ENCODE results near the gene GJB1.
"Not testable (repeated sequence)": the region's sequence is repeated elsewhere in the genome, so short reads cannot be mapped to it uniquely, and the experiment has no call there.

The GJB1 gene

DNA sequence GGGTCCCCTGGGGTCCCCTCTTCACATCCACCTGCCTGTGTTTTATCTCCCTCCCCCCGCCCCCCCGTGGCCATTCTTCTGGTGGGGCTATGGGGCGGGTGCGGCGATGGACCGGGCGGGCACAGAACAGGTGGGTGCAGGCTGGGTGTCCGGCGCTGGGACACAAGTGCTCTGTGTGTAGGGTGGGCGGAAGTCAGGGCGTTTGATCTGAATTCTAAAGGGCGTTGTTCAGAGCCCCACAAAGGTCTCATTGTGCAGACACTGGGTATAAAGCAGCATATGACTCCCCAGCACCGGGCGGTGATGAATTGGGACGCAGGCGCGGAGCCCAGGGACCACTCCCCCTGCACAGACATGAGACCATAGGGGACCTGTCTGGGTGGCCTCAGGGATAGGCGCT is at the start of gene GJB1:
Gene GJB1 (plus strand): TSS at position 296 of the 400 bp plus-strand sequence. CDS start 484 bp downstream, outside the sequence.
- no peak for DNase-seq

DNA sequence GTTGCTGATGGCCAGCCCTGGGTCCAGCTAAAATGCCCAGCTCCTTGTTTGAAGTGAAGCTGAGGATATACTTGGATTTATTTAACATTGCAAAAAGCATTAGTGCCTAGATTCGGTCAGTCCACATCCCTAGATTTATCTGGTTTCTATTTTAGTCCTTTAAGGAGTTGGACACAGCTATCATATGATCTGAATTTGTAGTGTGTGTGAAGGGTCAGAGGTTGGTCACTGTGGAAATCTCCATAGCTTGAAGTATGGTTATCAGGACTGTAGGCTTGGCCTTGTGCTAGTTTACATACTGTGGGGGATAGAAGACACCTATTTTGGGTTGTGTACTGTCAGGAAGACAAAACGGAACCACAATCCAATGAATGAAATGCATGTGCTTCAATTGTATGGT is 49.6 kb upstream of the GJB1 start:
- no peak for DNase-seq

DNA sequence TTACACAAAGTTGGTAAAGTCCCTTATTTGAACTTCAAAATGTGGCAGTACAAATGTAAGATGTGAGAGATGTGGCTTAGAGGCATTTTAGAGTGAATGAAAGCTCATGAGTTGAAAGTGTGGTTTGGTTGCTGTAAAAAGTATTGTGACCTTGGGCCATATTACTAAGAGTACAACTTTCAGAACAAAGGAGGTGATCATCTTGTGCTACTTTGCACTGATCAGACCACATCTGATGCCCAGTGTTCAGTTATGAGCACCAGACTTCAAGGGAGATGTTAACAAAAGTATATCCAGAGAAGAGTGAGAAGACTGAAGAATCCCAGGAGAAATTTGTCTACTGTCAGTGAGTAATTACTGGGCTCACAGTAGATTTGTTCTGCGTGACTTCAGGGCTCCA is 48.2 kb upstream of the GJB1 start:
- no peak for DNase-seq

DNA sequence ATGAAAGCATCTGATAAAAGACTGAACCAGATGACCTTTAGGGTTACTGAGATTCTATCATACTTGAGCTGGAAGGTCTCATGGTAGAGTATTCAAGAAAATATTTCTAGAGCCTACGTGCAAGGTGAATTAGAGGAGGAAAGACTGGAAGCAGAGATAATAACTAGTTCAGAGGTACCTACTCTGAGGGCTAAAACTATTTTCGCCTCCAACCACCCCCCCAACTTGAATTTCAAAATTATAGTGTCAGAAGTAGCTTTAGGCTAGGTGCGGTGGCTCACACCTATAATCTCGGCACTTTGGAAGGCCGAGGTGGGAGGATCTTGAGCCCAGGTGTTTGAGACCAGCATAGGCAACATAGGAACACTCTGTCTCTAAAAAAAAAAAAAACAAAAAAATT is 47.5 kb upstream of the GJB1 start:
- DNase-seq: no peak

DNA sequence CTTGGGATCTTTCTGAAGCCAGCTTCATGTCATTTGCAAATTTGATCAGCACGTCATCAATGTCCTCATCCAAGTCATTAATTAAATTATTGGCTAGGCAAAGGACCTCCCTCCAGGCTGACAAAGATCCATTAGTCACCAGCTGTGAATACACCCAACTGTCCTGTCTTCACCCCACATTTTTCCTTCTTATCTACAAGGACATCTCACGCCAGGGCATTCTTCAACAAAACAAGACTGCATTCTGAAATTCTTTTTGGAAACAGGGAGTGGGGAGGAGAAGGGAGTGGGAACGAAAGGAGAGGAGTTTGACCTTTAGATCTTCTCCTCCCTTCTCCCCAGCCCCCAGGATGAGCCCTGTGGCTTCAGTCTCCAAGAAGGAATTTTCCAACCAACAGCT is 45.7 kb upstream of the GJB1 start:
- no peak for DNase-seq

DNA sequence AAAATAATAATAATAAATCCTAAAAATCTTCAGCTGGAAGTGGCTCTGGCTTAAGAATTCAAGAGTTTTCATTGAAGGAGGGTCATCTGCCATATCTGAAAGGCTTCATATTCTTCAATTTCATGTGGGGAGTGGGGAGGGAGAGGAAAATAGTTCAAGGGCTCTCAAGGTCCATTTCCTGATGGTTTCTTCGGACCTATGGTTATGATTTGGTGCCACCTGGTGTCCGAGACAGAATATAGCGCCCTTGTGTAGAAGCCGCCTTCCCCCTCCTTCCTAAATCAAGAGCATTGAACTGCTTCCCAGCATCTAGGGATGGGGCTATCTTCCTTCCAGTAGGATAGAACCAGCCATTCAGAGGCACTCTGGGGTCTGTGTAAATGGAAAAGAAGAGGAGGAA is 44.1 kb upstream of the GJB1 start:
- peak; percentile 25 for DNase-seq

DNA sequence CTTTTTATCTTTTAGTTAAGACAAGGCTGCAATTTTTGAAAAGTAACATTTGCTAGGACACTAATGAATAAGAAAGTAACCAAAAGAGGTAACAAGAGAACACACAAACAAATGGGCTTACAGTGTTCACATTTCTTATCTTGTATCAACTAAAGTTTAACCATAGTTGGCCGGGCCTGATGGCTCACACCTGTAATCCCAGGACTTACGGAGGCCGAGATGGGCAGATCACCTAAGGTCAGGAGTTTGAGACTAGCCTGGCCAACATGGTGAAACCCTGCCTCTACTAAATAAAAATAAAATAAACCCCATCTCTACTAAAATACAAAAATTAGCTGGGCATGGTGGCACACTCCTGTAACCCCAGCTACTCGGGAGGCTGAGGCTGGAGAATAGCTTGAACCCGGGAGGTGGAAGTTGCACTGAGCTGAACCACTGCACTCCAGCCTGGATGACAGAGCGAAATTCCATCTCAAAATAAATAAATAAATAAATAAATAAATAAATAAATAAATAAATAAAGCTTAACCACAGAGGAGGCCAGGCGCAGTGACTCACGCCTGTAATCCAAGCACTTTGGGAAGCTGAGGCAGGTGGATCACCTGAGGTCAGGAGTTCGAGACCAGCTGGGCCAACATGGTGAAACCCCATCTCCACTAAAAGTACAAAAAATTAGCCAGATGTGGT is 42.3 kb upstream of the GJB1 start:
- DNase-seq: not testable (repeated sequence)

DNA sequence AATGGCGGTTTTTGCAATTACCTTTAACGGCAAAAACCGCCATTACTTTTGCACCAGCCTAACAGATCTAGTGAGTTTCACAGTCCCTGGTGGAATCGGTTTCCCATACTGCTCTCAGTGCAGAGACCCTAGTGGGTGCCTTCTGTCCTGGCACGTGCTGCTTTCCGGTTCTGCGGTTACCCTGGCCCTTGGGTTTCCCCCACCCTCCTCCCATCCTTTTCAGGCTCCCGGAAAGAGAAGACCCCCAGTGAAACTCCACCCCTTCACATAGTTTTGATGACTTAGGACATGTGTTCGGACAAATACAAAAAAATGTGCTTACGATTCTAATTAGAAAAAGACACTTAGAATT is 41.5 kb upstream of the GJB1 start:
- DNase-seq: no peak

DNA sequence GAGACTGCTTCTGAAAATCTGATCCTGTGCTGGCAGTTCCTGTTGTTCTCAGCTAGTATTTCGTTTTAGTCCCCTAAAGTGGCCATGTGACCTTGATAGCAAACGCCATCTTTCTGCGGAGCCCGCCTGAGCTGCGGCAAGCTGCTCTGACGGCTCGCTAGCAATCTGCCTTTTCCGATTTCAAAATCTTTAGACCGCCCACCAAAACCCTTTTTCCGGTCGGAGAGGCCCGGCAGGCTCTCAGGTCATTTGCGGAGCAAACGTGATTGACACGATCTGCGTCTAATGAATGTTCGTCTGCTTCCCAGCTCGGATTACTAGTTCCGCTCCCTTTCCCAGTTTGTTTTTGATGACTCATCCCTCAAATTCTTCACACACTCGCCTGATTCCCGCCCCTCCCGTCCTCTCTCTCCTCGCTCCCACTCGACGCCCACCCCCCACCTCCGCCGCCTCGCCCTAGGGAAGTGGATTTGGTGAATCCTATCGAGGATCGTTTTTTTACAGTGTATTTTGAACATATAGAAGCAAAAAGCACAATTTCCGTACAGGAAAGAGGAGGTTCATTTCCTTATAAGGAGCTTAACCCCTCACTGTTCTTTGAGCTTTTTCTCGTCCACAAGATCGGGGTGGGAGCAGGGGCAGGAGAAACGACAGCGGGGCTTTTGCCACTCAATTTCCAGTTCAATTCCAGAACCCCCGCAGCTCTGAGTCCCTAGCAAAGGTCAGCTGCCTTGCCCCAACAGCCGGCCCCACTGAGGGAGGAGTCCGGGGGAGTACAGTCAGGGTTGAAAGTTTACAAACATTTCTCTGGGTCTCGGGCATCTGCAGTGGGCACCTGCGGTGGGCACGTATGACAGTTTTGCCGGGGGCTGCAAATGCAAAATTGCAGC is 40.9 kb upstream of the GJB1 start:
- peak; percentile 82 for DNase-seq

DNA sequence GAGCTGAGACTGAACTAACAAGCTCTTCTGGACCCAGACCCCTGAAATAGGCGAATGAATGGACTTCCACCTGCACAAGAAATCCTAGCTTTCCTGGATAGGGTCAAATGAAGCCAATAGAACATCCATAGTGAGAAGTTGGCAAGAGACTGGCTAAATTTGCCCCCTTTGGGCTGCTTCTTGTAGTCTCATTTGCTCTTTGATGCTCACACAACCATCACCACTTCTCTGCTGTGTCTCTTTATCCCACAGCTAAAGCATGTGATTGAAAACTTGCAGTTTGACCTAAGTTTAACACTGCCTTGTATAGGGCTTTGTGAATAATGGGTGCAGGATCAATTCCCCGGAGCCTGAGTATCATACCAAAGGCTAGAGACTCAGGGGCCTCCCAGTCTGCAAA is 40.2 kb upstream of the GJB1 start:
- no peak for DNase-seq

DNA sequence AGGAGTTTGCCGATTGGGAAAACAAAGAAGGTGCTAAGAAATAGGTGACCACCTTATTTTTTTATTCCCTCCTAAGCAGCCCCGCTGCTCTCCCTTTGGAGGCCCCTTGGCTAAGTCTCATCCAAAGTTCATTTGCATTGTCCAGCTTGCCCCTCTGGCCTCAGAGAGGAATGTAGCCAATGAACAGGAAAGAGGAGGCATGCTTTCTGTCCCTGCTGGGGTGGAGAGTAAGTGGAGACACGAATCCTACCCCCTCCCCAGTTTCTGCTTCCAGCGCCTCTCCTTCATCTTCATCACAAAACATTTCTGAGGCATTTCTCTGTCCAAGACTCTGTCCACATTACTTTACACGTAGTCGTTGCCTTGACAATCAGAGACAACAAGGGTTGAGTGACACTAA is 39.7 kb upstream of the GJB1 start:
- DNase-seq: no peak

DNA sequence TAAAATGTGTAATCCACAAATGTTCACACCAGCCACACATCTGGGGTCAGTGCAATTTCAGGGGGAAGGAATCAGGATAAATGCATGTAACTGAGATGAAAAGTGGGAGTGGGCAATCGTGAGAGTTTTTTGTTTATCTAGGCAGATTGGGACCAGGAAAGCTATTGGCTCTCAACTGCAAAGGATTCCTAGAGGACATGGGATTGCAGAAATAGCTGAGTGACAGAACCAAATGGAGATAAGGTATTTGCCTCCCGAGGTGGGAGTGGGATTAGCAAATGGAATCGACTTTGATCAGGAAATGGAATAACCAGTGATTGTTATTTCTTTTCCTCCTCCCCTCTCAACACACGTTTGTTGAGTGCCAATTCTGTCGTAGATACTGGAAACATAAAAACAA is 38.9 kb upstream of the GJB1 start:
- no peak for DNase-seq

DNA sequence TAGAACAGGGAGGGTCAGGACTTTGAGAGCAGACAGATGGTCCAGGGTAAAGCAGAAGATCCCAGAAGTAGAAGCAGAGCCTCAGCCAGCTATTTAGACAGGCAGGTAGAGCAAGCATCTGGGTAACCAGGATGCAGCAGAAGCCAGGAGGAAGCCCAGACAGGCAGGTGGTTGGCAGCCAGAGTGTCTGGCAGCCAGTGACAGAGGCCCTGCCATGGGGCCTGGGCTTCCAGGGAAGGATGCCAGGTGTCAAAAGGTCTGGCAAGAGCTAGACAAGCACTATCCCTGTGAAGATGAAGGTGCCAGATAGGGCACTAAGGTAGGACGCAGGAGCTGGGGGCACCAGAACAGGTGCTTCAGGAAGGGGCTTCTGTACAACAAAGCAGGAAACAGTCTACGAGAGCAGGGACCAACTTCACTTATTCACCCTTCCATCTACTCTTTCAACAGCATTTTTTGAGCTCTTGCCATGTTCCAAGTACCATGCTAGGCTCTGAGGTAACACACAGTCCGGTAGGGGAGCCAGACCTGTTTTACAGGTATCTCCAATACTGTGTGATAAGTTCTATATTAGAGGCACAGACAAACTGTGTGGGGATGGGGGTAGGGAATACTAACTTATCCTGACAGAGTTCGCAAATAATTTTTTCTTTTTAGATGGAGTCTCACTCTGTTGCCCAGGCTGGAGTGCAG is 38.1 kb upstream of the GJB1 start:
- no peak for DNase-seq

DNA sequence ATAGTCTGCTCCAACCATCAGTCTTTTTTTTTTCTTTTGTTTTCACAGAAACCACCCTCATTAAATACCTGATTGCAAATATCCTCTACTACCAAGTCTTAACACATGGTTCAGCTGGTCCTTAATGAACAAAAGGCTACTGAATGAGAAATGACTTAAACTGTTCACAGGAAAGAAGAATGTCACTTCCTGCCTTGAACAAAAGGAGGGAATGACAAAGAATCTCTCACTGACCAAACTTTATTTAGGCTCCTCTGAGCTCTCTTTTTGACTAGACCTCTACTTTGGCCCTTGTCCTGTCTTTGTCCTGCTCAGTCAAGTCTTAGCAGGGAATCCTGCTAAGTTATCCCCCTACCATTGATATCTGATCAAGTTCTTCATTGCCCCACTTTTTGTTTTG is 31.8 kb upstream of the GJB1 start:
- DNase-seq: no peak

DNA sequence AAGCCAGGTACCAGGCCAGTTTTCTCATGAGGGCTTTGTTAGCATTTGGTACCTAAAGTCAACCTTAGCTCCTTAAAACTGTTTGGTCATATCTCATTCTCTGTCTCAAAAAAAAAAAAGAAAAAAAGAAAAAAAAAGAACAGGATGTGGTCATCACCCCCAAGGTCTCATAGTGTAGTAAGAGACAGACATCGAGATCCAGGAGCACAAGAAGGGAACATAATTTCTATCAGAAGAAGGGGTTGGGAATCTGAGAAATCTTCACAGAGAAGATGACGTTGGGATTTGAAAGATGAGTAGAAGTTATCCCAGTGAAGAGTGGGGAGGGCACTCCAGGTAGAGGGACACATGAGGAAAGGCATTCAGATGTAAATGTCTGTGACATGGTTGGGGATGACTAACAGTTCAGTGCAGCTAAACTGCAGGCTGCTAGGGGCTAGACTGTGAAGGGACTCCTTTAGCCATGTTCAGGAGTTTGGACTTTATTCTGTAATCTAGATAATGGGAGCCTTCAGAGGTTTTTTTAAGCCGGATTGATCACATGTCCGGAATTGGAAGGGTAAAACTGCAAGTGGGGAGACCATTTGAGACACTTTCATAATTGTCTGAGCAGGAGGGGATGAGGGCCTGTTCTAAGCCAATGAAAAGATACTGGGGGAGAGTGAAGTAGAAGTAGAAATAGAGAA is 26.9 kb upstream of the GJB1 start:
- no peak for DNase-seq

DNA sequence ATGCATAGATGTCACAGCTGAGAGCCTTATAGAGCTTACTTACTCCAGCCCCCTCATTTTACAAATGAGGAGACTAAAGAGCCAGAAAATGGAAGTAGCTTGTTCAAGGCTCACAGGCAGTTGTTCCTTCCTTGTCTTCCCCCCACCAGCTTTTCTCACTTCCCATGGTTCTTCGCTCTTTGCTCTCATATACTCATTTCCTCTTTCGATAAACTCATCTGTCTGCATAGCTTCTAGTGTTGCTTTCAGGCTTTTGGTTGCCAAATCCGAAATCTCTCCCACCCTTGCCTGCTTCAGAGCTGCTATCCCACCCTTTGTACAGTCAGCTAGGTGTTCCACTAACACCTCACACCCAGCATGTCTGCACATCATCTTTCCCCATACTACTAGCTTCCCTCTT is 25.0 kb upstream of the GJB1 start:
- DNase-seq: no peak

DNA sequence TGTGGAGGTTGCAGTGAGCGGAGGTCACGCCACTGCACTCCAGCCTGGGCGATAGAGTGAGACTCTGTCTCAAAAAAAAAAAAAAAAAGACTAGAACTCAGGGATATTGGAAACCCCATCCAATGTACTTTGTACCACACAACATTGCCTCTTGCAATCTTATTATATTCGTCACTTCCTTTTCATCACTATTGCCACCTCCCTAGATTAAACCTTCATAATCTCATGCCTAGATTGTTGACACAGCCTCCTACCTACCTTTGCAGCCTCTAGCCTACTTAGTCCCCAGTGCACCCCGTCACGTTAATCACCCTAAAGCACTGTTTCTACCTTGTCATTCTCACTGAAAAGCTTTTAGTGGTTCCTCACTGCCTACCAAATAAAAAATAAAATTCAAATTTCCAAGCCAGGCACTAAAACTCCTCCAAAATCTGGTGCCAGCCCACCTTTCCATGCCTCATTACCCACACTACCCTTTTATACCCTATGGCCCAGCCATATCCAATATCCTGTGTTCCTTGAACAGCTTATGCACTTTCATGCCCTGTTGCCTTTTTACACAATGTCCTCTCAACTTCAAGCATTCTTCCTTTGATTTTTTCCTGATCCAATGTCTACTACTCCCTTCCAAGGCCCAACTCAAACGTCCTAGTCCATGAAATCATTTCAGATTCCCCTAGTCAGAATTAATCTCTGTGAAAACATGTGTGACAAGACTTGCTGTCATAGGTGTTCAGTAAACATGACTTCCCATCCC is 23.6 kb upstream of the GJB1 start:
- DNase-seq: no peak

DNA sequence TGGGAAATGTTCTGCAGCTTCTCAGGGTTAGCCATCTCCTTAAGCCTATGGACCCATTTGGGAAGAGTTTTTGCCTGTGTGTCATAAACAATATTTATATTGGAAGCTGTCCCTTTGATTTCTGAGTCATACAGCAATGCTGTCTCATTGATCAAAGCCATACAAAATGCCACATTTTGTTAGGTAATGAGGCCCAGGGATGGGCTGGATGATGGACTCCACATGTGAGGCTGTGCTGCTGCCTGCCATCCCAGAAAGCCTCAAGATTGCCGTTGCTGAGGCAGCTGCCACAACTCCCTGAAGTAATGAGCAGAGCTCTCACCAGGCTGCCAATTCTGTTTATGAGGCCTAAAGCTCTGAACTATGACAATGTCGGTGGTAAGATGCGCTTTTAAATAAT is 12.2 kb upstream of the GJB1 start:
- no peak for DNase-seq

DNA sequence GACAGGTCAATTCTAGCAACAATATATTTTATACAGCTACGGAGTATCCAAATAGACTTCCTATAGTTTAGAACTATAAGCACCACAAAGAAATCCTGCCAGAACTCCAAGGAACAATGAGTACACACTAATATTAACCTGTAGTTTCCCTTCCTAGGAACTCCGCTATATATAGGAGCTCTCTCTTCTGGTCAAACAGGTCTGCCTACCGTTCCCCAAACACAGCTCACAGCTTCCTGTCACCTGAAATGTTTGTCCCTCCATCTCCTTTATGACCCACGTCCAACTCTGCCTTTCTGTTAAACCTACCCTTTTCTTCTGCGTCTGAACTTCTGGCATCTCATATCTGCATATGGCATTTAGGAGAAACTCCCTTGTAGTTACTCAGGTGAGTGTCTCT is 10.5 kb upstream of the GJB1 start:
- DNase-seq: no peak

DNA sequence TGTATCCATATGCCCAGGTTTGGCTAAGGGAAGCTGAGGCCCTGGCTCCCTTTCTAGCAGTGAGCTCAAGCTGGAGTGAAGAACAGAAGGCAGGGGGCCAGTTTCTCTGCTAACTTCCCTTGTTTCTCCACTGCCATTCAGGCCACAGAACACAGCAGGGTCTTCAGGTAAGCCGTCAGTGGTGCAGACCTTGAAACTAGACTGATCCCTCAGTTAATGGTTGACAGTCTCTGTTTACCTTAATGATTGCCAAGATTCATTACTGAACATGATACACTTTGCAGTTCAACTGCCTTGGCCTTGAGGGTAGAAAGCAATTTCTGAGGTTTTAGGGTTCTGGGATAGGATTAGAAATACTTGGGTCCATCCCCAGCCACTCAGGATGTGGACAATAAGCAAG is 8.9 kb upstream of the GJB1 start:
- DNase-seq: no peak

DNA sequence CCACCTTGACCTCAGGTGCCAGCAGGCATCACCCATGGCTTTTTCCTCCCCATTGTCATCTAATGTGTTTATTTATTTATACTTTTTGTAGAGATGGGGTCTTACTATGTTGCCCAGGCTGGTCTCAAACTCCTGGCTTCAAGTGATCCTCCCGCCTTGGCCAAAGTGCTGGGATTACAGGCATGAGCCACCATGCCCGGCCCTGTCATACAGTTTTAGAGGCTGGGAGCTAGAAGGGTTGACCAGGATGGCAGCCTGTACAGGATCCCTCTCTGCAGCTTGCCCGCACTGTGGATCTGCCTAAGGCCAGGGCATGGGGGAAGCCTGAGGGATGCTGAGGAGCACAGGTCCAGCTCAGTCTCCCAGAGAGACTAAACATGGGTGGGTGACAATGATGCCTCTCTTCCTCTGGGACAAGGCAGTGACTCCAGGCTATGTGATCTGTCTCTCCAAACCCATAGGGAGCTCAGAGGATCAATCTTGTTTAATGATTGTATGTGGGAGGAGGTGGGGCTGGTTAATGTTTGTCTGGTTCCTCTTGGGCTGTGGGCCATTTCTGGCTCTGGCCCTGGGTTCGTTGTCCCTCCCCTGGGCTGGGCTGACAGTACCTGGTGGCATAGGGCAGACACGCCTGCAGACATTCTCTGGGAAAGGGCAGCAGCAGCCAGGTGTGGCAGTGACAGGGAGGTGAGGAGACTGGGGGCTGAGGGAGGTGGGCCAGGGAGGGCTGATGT is 8.3 kb upstream of the GJB1 start:
- no peak for DNase-seq

DNA sequence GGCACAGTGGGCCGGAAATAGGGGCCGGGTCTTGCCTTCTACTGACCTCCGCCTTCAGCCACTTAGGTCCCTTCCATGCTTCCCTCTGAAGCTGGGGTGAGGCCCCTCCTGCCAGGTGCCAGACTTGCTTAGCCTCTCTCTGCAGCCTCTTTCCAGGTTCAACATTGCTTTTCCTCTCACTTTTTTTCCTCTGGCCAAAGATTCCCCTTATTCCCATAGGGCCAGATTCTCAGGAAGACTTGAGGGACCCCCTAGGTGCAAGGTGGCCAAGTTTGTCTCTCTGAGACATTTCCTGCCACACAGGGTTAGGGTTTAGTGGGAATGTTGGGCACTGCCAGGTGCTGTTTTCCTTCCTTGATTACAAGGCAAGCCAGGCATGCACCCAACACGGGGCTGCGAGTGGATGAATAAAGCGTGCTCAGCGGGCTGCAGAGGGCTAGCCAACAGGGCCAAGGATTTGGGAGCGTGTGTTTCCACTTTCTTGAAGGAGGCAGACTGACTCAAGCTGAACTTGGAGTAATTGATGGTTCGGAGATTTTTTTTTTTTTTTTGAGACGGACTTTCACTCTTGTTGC is 7.6 kb upstream of the GJB1 start:
- no peak for DNase-seq

Data from kidney glomerular epithelial cell (primary cell).